Adipose tissue (tissue), 3 donors: ENCODE data around the gene INSRR. TPM values are rescaled to one million over a fixed set of nuclear protein-coding genes. Genes with fewer than 3 reads are reported as not detected.

Source experiments
- H3K27ac ChIP-seq: one replicate; pipeline ENCODE4 v1.5.1; 2013; ENCODE audit warnings: low read depth, low read length
- WGBS, 3 donors: extraction: QIAGEN DNeasy Blood & Tissue Kit; methylation state at CpG; one replicate each; pipeline ENCODE4 v1.1.7; 2013; 5-methylcytosine and 5-hydroxymethylcytosine counted together
- polyA plus RNA-seq, 3 donors: library from polyadenylated mRNA; stranded (reverse); fragments of 200-250 nt; gene quantifications; one replicate each; pipeline ENCODE4 v1.2.3, GENCODE V29; 2013
- donor health status: healthy with polysubstance abuse.
- donor health status: Bipolar disorder and iron deficiency.
- donor health status: healthy.

INSRR gene
- polyA plus RNA-seq, 3 donors: 0.07 to 0.39 (median 0.11) TPM

GRCh38 chr1:156895927-156896326 is 37.0 kb upstream of the INSRR start:
- 76 to 88% (median 85%) methylated on average over 6 of the region's 6 CpGs for WGBS, 3 donors
- no peak overlapping the region for H3K27ac ChIP-seq

GRCh38 chr1:156895455-156895812 is 36.5 kb upstream of the INSRR start:
- 57 to 78% (median 66%) methylated on average over 4 of the region's 4 CpGs for WGBS, 3 donors
- H3K27ac ChIP-seq: no peak overlapping the region

DNA sequence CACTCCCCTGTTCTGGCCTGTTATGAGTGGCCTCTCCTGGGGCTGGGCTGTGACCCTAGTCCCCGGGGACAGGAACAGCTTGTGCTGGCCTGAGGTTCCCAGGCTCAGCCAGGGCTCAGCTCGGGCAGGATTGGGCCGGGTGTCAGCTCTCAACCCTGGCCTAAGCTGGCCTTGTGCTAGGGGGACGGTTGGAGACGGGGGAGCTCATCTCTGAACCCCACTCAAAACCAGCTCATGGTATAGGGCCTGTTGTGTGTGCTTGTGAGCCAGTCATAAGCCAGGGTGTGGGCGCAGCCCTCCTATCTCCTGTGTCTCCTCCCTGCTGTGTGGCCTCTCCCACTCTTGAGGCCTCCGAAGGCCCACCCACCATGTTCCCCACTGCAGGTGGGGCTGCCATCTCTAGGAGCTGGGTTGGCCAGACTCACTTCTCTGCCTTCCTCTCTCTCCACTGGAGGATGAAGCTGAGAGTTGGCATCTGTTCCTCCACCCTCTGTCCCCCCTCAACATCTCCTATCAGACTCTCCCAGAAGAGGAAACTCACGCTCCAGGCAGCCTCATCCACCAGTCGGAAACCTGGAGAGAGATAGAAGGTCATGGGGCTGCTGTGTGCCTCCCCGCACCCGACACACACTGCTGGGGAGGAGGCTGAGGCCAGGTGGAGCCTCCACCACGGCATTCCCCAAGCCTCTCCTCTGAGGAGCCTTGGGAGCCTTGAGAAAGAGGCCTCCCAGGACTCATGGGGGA is 36.0 kb upstream of the INSRR start:
- no peak overlapping the region for H3K27ac ChIP-seq
- 37 to 64% (median 47%) methylated on average over 11 to 12 of the region's 12 CpGs for WGBS, 3 donors

- 23 to 29% (median 27%) methylated on average over 5 of the region's 5 CpGs for WGBS, 3 donors
- H3K27ac ChIP-seq: no peak overlapping the region
Observed at GRCh38 chr1:156894001-156894400, 35.1 kb upstream of the INSRR start.

GRCh38 chr1:156893048-156893953 is 34.4 kb upstream of the INSRR start, which contains the start of gene PEAR1:
TSS of gene PEAR1 (plus strand) at chr1:156893718. CDS start at chr1:156903927, 10,209 bp downstream.
- H3K27ac ChIP-seq: no peak within 1 kb of the TSS
- WGBS, 3 donors: 7 to 14% (median 14%) methylated on average over 53 to 60 of the region's 60 CpGs

GRCh38 chr1:156892190-156893047 is 33.5 kb upstream of the INSRR start:
- H3K27ac ChIP-seq: no peak overlapping the region
- WGBS, 3 donors: 3 to 9% (median 7%) methylated on average over 47 to 48 of the region's 48 CpGs

DNA sequence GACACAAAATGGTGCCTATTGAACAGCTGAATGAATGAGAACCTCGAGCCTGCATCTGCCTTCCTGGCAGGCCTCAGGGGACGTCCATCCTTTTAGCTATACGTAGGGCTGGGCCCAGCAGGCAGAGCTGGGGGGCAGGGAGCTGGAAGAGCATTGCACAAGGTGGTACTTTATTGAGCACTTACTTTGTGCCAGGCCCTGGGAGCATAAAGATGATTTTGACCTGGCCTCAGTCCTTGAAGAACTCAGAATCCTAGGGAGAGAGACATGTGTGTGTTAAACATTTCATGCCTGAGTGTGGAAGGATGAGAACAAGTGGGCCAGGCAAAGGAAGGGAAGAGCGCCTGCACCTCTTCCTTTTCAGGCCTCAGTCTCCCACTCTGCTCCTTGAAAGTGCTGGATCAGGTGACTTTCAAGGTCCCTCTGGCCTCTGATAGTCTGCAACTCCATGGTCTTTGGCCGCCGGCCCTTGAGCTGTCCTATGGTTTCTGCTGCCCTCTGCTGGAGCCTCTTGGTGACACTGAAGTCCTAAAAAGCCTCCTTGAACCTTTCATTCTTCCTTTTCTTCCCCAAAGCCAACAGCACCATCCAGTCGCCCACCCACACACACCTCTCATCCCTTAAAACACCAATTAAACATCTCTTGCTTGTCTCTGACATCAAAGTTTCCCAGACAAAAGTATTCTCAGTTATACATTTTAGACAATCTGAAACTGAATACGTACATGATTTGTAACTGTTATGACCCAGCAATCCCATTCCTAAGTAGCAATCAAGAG is 31.1 kb upstream of the INSRR start:
- 40 to 52% (median 43%) methylated on average over 8 of the region's 8 CpGs for WGBS, 3 donors
- no peak overlapping the region for H3K27ac ChIP-seq

GRCh38 chr1:156887734-156888133 is 28.8 kb upstream of the INSRR start:
- 37 to 63% (median 55%) methylated on average over 5 to 6 of the region's 6 CpGs for WGBS, 3 donors
- H3K27ac ChIP-seq: no peak overlapping the region

DNA sequence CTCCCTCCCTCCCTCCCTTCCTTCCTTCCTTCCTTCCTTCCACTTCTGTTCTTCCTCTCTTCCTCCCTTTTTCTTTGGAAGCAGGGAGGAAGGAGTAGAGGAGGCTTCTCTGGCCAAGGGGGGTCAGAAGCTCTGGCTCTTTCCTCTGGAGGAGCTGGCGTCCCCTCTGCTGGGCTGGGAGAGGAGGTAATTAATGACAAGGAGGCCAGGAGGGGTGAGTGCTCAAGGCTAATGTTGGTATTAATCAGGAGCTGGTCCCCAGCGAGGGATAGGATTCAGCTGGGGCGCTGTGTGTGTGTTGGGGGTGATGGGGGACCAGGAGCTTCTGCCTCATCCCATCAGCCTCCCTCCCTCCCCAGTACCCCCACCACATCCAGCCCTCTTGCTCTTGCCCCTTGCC is 28.4 kb upstream of the INSRR start:
- 14 to 39% (median 35%) methylated on average over 3 of the region's 3 CpGs for WGBS, 3 donors
- no peak overlapping the region for H3K27ac ChIP-seq

- no peak overlapping the region for H3K27ac ChIP-seq
- WGBS, 3 donors: 40 to 49% (median 44%) methylated on average over 6 of the region's 6 CpGs
Observed at GRCh38 chr1:156886583-156887281, 27.8 kb upstream of the INSRR start.

- H3K27ac ChIP-seq: no peak overlapping the region
- 59 to 70% (median 65%) methylated on average over 13 of the region's 13 CpGs for WGBS, 3 donors
Observed at GRCh38 chr1:156885880-156886355, 27.0 kb upstream of the INSRR start.

GRCh38 chr1:156885314-156885713 is 26.4 kb upstream of the INSRR start:
- 29 to 57% (median 29%) methylated on average over 1 of the region's 1 CpG for WGBS, 3 donors
- no peak overlapping the region for H3K27ac ChIP-seq

DNA sequence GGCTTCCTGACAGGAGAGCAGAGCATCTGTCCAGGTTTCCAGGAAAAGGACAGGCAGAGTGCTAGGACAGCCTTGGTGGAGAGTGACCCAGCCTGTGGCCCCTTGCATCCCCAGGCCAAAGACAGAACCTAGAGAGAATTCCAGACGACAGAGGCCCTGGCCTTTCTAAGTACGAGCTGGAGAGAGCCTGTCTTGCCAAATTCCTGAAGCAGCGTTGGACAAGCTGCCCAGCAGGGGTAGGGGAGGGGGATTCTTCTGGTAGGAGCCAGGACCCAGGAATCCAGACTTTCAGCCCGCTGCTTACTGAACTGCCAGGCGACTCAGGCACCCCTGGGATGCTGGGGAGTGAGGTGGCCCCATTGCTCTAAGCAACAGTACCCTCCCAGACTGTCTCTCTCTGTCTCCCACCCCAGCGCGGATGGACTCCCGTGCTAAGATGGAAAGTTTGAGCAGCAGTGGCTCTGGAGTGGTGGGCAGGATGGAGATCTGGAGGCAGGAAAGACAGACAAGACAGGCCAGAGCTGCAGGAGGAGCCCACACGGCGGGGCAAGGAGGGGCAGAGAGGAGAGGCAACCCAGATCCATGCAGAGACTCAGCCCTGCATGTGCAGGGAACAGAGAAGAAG is 25.8 kb upstream of the INSRR start:
- H3K27ac ChIP-seq: no peak overlapping the region
- WGBS, 3 donors: 59 to 71% (median 65%) methylated on average over 10 of the region's 10 CpGs

GRCh38 chr1:156883919-156884318 is 25.0 kb upstream of the INSRR start:
- WGBS, 3 donors: 70 to 74% (median 73%) methylated on average over 7 of the region's 7 CpGs
- no peak overlapping the region for H3K27ac ChIP-seq

DNA sequence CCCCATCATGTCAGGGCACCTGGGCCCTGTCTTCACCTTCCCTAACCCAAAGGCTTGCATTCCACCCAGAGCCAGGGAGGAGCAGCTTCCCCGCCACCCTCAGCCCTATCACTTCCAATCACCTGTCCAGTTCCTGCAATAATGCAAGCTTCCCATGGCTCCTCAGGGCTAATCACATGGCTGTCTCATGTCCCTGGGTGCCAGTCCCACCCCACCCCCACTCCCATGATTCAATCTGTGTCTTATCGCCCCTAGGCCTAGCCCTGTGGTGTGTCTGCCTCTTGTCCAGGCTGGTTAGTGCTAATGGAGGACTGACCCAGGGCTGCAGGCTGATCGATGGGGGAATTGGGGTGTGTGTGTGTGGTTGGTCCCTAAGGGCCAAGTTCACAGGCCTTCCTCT is 23.6 kb upstream of the INSRR start:
- 74 to 88% (median 80%) methylated on average over 3 of the region's 3 CpGs for WGBS, 3 donors
- no peak overlapping the region for H3K27ac ChIP-seq

GRCh38 chr1:156881663-156882062 is 22.7 kb upstream of the INSRR start:
- no peak overlapping the region for H3K27ac ChIP-seq
- 78 to 81% (median 80%) methylated on average over 4 of the region's 4 CpGs for WGBS, 3 donors

GRCh38 chr1:156881101-156881500 is 22.2 kb upstream of the INSRR start:
- WGBS, 3 donors: 68 to 73% (median 70%) methylated on average over 5 to 10 of the region's 10 CpGs
- H3K27ac ChIP-seq: no peak overlapping the region
